Vagina (tissue), 2 donors: ENCODE results near the gene OR10A2. TPM values are rescaled to one million over a fixed set of nuclear protein-coding genes. Genes with fewer than 3 reads are reported as not detected.

Experiments
- DNase-seq, 2 donors: peaks; one replicate each; pipeline ENCODE4 v3.0.0-alpha.2; 2017; ENCODE audit errors: extremely low spot score in 2 of 2
- H3K27ac ChIP-seq: fragments of 200-600 bp; sonication (generic); one replicate; pipeline ENCODE4 v1.5.1; 2019
- H3K27me3 ChIP-seq: fragments of 200-600 bp; sonication (generic); one replicate; pipeline ENCODE4 v1.5.1; 2019
- H3K36me3 ChIP-seq, 2 donors: fragments of 200-600 bp; sonication (generic); one replicate each; pipeline ENCODE4 v1.5.1; 2017 to 2019
- H3K4me1 ChIP-seq: fragments of 200-600 bp; sonication (generic); one replicate; pipeline ENCODE4 v1.5.1; 2019
- H3K4me3 ChIP-seq, 2 donors: fragments of 200-600 bp; sonication (generic); 1 replicate in 1 of 2; 2 replicates in 1 of 2; pipeline ENCODE4 v1.5.1; 2016 to 2019
- H3K9me3 ChIP-seq: fragments of 200-600 bp; sonication (generic); one replicate; pipeline ENCODE4 v1.5.1; 2019
- CTCF ChIP-seq, 3 experiments: fragments of 450-650 bp in 2 of 3; fragments of 200-600 bp in 1 of 3; sonication (generic) in 1 of 3; IDR thresholded peaks; one replicate each; pipeline ENCODE4 v1.5.1; 2017 to 2019; ENCODE audit warnings: antibody characterized with exemption in 3 of 3, mild to moderate bottlenecking in 2 of 3, moderate library complexity in 2 of 3
- POLR2A ChIP-seq, 2 donors: fragments of 450-650 bp; IDR thresholded peaks; one replicate each; pipeline ENCODE4 v1.6.1; 2017; ENCODE audit warnings: antibody characterized with exemption in 2 of 2, mild to moderate bottlenecking in 2 of 2, moderate library complexity in 2 of 2
- POLR2AphosphoS5 ChIP-seq, 2 donors: sonication (generic); formaldehyde crosslinking; IDR thresholded peaks; one replicate each; pipeline ENCODE4 v1.9.0; 2017; ENCODE audit warnings: antibody characterized with exemption in 2 of 2, mild to moderate bottlenecking in 2 of 2, low read depth in 1 of 2; ENCODE audit not compliant: insufficient read depth in 1 of 2
- intact Hi-C: fragments of 100-400 bp; cut with DNase I; formaldehyde crosslinking; loops from one replicate; pipeline ENCODE4 v1.15.1; 2023
- total RNA-seq: library from RNA; depleted of rRNA; stranded (reverse); fragments of >200 nt; gene quantifications from one replicate; pipeline ENCODE4 v1.2.3, GENCODE V29; 2016

OR10A2 gene
- total RNA-seq, 1 donor from 2014 or later: not detected

- Histone ChIP-seq H3K4me1 (no peaks in the 10 kb centered on the region), H3K4me3 (no peak overlapping the region), H3K27ac (no peak overlapping the region), H3K9me3 (no peaks in the 10 kb centered on the region), H3K27me3 (no peaks in the 10 kb centered on the region), H3K36me3 (no peaks in the 10 kb centered on the region)
- intact Hi-C loops: no loop called here
- DNase-seq: no peak
- no peak for TF ChIP-seq POLR2A (IDR thresholded peaks at IDR 0.05)
- TF ChIP-seq CTCF (IDR thresholded peaks at IDR 0.05): no peak
- no peak for TF ChIP-seq POLR2AphosphoS5 (IDR thresholded peaks at IDR 0.05; ENCODE audit: insufficient read depth in 1 of 2, low read depth in 1 of 2)
Measured at GRCh38 chr11:6855971-6856541, 6.8 kb upstream of the OR10A2 start.

GRCh38 chr11:6856871-6857270, 6.0 kb upstream of the OR10A2 start:
- Histone ChIP-seq H3K27me3 (no peaks in the 10 kb centered on the region), H3K4me3 (no peak overlapping the region), H3K27ac (no peak overlapping the region), H3K9me3 (no peaks in the 10 kb centered on the region), H3K4me1 (no peaks in the 10 kb centered on the region), H3K36me3 (no peaks in the 10 kb centered on the region)
- intact Hi-C loops: no loop called here
- no peak for DNase-seq
- TF ChIP-seq POLR2A (IDR thresholded peaks at IDR 0.05) (no peak), CTCF (IDR thresholded peaks at IDR 0.05) (no peak), POLR2AphosphoS5 (IDR thresholded peaks at IDR 0.05; ENCODE audit: insufficient read depth in 1 of 2, low read depth in 1 of 2) (no peak)

GRCh38 chr11:6864438-6864837, 1.6 kb downstream of the OR10A2 start:
- Histone ChIP-seq H3K27me3 (no peaks in the 10 kb centered on the region), H3K27ac (no peak overlapping the region), H3K9me3 (no peaks in the 10 kb centered on the region), H3K36me3 (no peaks in the 10 kb centered on the region), H3K4me1 (no peaks in the 10 kb centered on the region), H3K4me3 (no peak overlapping the region)
- intact Hi-C loops: no loop called here
- TF ChIP-seq POLR2AphosphoS5 (IDR thresholded peaks at IDR 0.05; ENCODE audit: insufficient read depth in 1 of 2, low read depth in 1 of 2) (no peak), CTCF (IDR thresholded peaks at IDR 0.05) (no peak), POLR2A (IDR thresholded peaks at IDR 0.05) (no peak)
- DNase-seq: no peak

GRCh38 chr11:6871278-6871677, 8.4 kb downstream of the OR10A2 start:
- intact Hi-C loops: no loop called here

More at GRCh38 chr11:6871278-6871677, 8.4 kb downstream of the OR10A2 start:
- Histone ChIP-seq H3K27me3 (no peaks in the 10 kb centered on the region), H3K4me3 (no peak overlapping the region), H3K27ac (no peak overlapping the region), H3K9me3 (no peaks in the 10 kb centered on the region), H3K4me1 (no peaks in the 10 kb centered on the region), H3K36me3 (no peaks in the 10 kb centered on the region)
- no peak for DNase-seq
- no peak for TF ChIP-seq CTCF (IDR thresholded peaks at IDR 0.05)
- TF ChIP-seq POLR2AphosphoS5 (IDR thresholded peaks at IDR 0.05; ENCODE audit: insufficient read depth in 1 of 2, low read depth in 1 of 2): no peak
- TF ChIP-seq POLR2A (IDR thresholded peaks at IDR 0.05): no peak
